GM12878 (cell line): ENCODE measurements around the gene NES.

Experiments used
- ASH2L ChIP-seq: fragments of 300-600, 200-600 bp; sonication (generic); IDR thresholded peaks from 2 replicates; pipeline ENCODE4 v1.6.1; 2017; ENCODE audit warnings: low read depth, mild to moderate bottlenecking, borderline replicate concordance
- GABPA ChIP-seq: IDR thresholded peaks from 2 replicates; pipeline ENCODE4 v1.6.1; 2014; ENCODE audit warnings: antibody characterized with exemption, low read depth, mild to moderate bottlenecking, inconsistent platforms
- HDGF ChIP-seq: fragments of 450-650 bp; IDR thresholded peaks from 2 replicates; pipeline ENCODE4 v1.6.1; 2016; ENCODE audit warnings: antibody characterized with exemption
- RCOR1 ChIP-seq: conservative IDR thresholded peaks from 2 replicates; pipeline ENCODE4 v1.6.1; 2012; ENCODE audit warnings: low read depth, low read length, improper control_type of control experiment
- TCF7 ChIP-seq: IDR thresholded peaks from 2 replicates; pipeline ENCODE4 v1.6.1; 2014; ENCODE audit warnings: antibody characterized with exemption, borderline replicate concordance
- TF ChIP-seq, protein P1 (sequence below), 3 experiments: IDR thresholded peaks in 2 of 3; conservative IDR thresholded peaks in 1 of 3; 2 replicates each; pipeline ENCODE4 v1.5.1; 2011; ENCODE audit warnings: low read depth in 3 of 3, low read length in 3 of 3, mild to moderate bottlenecking in 3 of 3, control low read depth in 2 of 3, moderate library complexity in 2 of 3, inconsistent platforms in 1 of 3, mixed read lengths in 1 of 3; ENCODE audit not compliant: control insufficient read depth in 2 of 3, insufficient read depth in 1 of 3; ENCODE audit errors: extremely low read depth in 1 of 3
- TF ChIP-seq, protein P2 (sequence below): IDR thresholded peaks from 2 replicates; pipeline ENCODE4 v1.6.1; 2011; ENCODE audit warnings: low read depth, mild to moderate bottlenecking, low read length, moderate library complexity, borderline replicate concordance; ENCODE audit errors: extremely low read depth

DNA sequence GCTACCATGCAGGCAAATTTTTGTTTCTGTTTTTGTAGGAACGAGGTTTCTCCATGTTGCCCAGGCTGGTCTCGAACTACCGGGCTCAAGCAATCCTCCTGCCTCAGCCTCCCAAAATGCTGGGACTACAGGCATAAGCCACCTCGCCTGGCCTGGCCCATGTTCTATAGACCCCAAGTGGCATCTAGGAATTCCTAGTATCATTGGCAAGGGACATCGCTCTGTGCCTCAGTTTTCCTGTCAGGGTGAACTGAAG lies 14.5 kb downstream of the NES start:
- TF ChIP-seq HDGF, result no peak
- TF ChIP-seq, protein P1, sequence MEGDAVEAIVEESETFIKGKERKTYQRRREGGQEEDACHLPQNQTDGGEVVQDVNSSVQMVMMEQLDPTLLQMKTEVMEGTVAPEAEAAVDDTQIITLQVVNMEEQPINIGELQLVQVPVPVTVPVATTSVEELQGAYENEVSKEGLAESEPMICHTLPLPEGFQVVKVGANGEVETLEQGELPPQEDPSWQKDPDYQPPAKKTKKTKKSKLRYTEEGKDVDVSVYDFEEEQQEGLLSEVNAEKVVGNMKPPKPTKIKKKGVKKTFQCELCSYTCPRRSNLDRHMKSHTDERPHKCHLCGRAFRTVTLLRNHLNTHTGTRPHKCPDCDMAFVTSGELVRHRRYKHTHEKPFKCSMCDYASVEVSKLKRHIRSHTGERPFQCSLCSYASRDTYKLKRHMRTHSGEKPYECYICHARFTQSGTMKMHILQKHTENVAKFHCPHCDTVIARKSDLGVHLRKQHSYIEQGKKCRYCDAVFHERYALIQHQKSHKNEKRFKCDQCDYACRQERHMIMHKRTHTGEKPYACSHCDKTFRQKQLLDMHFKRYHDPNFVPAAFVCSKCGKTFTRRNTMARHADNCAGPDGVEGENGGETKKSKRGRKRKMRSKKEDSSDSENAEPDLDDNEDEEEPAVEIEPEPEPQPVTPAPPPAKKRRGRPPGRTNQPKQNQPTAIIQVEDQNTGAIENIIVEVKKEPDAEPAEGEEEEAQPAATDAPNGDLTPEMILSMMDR (IDR thresholded peaks at IDR 0.05 in 2 of 3, conservative IDR thresholded peaks at IDR 0.05 in 1 of 3; ENCODE audit: control insufficient read depth in 2 of 3, extremely low read depth in 1 of 3, insufficient read depth in 1 of 3, low read depth in 3 of 3, low read length in 3 of 3), result no peak
- no peak for TF ChIP-seq ASH2L
- TF ChIP-seq TCF7, result no peak
- TF ChIP-seq RCOR1, result no peak
- TF ChIP-seq GABPA, result no peak
- TF ChIP-seq, protein P2, sequence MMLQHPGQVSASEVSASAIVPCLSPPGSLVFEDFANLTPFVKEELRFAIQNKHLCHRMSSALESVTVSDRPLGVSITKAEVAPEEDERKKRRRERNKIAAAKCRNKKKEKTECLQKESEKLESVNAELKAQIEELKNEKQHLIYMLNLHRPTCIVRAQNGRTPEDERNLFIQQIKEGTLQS, result no peak
